K562 (cell line): ENCODE data around the gene BTBD17.

Source experiments
- CHCHD3 ChIP-seq: fragments of 250-450 bp; sonication (Bioruptor Pico); IDR thresholded peaks from 2 replicates; pipeline ENCODE4 v2.1.2; 2022; ENCODE audit warnings: mild to moderate bottlenecking
- EP400 ChIP-seq: fragments of 450-650 bp; IDR thresholded peaks from 2 replicates; pipeline ENCODE4 v1.6.1; 2017; ENCODE audit warnings: antibody characterized with exemption, mild to moderate bottlenecking, moderate library complexity
- EZH2 ChIP-seq: IDR thresholded peaks from 2 replicates; pipeline ENCODE4 v1.6.1; 2012; ENCODE audit warnings: low read depth, mild to moderate bottlenecking, inconsistent platforms, low read length, borderline replicate concordance
- KAT7 ChIP-seq: sonication (generic); formaldehyde crosslinking; IDR thresholded peaks from 2 replicates; pipeline ENCODE4 v1.8.0; 2022; ENCODE audit warnings: missing genetic modification reagents, mild to moderate bottlenecking, borderline replicate concordance
- NBN ChIP-seq: fragments of 450-650 bp; IDR thresholded peaks from 2 replicates; pipeline ENCODE4 v1.6.1; 2016; ENCODE audit warnings: low read depth, mild to moderate bottlenecking
- NRF1 ChIP-seq, 2 experiments: fragments of 450-650 bp; IDR thresholded peaks in 1 of 2; conservative IDR thresholded peaks in 1 of 2; 2 replicates each; pipeline ENCODE4 v1.6.1; 2014; ENCODE audit warnings: mild to moderate bottlenecking in 2 of 2
- ZBTB1 ChIP-seq: sonication (generic); formaldehyde crosslinking; IDR thresholded peaks from 2 replicates; pipeline ENCODE4 v1.8.1; 2023; ENCODE audit warnings: missing genetic modification reagents, low read depth, mild to moderate bottlenecking, borderline replicate concordance
- ZNF436 ChIP-seq: fragments of 250-450, 450-650 bp; sonication (Bioruptor Pico); formaldehyde crosslinking; IDR thresholded peaks from 2 replicates; pipeline ENCODE4 v1.7.0; 2020; ENCODE audit warnings: mild to moderate bottlenecking
- TF ChIP-seq, protein P1 (sequence below), 3 experiments: IDR thresholded peaks in 2 of 3; conservative IDR thresholded peaks in 1 of 3; 2 replicates each; pipeline ENCODE4 v1.5.1; 2011 to 2012; ENCODE audit warnings: low read length in 3 of 3, mild to moderate bottlenecking in 3 of 3, control low read depth in 2 of 3, improper control_type of control experiment in 1 of 3, inconsistent platforms in 1 of 3, low read depth in 1 of 3, mixed read lengths in 1 of 3, moderate library complexity in 1 of 3; ENCODE audit not compliant: insufficient read depth in 2 of 3

DNA sequence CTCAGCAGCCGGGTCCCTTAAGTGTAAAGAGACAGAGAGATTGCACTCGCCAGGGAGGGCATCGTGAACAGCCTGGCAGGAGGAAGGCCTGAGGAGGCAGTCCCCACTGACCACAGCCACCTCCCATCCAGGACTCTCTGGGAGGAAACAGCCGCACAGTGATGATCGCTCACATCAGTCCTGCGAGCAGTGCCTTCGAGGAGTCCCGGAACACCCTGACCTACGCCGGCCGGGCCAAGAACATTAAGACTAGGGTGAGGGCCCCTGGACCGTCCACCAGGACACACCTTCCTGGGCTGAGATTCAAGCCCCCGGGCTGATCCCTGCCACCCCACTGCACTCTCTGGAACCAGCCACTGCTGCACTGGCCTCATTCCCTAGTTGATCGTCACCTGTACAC, 14.0 kb downstream of the BTBD17 start:
- TF ChIP-seq, protein P1, sequence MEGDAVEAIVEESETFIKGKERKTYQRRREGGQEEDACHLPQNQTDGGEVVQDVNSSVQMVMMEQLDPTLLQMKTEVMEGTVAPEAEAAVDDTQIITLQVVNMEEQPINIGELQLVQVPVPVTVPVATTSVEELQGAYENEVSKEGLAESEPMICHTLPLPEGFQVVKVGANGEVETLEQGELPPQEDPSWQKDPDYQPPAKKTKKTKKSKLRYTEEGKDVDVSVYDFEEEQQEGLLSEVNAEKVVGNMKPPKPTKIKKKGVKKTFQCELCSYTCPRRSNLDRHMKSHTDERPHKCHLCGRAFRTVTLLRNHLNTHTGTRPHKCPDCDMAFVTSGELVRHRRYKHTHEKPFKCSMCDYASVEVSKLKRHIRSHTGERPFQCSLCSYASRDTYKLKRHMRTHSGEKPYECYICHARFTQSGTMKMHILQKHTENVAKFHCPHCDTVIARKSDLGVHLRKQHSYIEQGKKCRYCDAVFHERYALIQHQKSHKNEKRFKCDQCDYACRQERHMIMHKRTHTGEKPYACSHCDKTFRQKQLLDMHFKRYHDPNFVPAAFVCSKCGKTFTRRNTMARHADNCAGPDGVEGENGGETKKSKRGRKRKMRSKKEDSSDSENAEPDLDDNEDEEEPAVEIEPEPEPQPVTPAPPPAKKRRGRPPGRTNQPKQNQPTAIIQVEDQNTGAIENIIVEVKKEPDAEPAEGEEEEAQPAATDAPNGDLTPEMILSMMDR (IDR thresholded peaks at IDR 0.05 in 2 of 3, conservative IDR thresholded peaks at IDR 0.05 in 1 of 3; ENCODE audit: insufficient read depth in 2 of 3, low read depth in 1 of 3, low read length in 3 of 3): no peak
- TF ChIP-seq EP400 (no peak), NBN (no peak), ZBTB1 (CRISPR knock-in tag) (no peak), ZNF436 (no peak), NRF1 (conservative IDR thresholded peaks at IDR 0.05 in 1 of 2, IDR thresholded peaks at IDR 0.05 in 1 of 2) (no peak), CHCHD3 (CRISPR knock-in tag) (no peak), KAT7 (CRISPR knock-in tag) (no peak), EZH2 (no peak)
